ENCODE data around the gene LSM6.

DNA sequence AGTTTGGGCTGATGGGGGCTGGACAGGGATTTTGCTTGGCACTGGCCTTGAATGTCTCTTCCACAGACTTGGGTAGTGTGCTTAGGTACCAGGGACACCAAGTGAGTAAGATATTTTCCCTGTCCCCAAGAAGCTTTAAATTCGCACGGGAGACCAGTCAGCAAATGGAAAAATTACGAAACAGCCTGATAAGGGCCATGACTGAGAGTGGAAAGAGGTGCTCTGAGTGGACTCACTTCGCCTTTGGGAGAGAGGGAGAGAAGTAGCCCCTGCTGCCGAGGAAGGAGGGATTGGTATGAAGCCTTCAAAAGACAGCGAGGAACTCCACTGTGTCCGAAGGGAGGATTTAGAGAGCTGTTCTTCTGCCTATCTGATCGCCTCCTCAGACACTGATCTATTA lies 2.6 kb downstream of the LSM6 start:
- TF ChIP-seq YY1 (IDR thresholded peaks at IDR 0.05; ENCODE audit: insufficient read depth, insufficient read length) (no peak), ZNF274 (IDR thresholded peaks at IDR 0.05; ENCODE audit: low read depth, low read length) (no peak), SUZ12 (IDR thresholded peaks at IDR 0.05; ENCODE audit: extremely low read depth, insufficient read depth, insufficient read length) (no peak)

All from NT2/D1 (cell line).